Keratinocyte (primary cell): ENCODE results near the gene UGT1A6.

Experiments
- CTCF ChIP-seq, 3 experiments: IDR thresholded peaks in 1 of 3; conservative IDR thresholded peaks in 1 of 3; optimal IDR thresholded peaks in 1 of 3; 2 replicates in 2 of 3; 3 replicates in 1 of 3; pipeline versions ENCODE3 to v1.5.1; 2011; ENCODE audit warnings: low read length in 3 of 3, mild to moderate bottlenecking in 3 of 3, moderate library complexity in 2 of 3, control low read depth in 1 of 3, inconsistent platforms in 1 of 3; ENCODE audit not compliant: insufficient read depth in 2 of 3; ENCODE audit errors: extremely low read depth in 1 of 3
- EZH2 ChIP-seq: IDR thresholded peaks from one replicate; pipeline ENCODE4 v1.6.1; 2012; ENCODE audit warnings: inconsistent platforms, mild to moderate bottlenecking, low read length, moderate library complexity

DNA sequence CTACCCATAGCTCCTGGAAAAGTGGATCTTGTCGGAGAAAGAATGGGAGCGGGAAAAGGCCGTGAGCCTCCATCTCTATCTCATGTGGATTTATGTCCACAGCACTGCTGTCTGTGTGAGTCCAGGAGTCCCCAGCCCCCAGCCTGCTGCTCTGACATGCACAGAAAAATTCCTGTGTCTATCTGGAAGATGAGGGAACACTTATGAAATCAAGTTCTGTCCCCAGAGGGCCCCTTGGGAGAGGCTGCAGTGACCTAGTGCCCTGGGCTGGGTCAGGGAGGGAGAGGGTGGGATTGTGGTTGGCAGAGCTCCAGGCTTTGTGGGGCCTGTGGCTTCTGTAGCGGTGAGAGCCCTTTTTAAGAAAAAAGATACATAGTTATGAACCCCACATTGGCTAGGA is 124.1 kb downstream of the UGT1A6 start:
- no peak for TF ChIP-seq CTCF (optimal IDR thresholded peaks at IDR 0.05 in 1 of 3, IDR thresholded peaks at IDR 0.05 in 1 of 3, conservative IDR thresholded peaks at IDR 0.05 in 1 of 3; ENCODE audit: extremely low read depth in 1 of 3, insufficient read depth in 2 of 3, low read length in 3 of 3)
- no peak for TF ChIP-seq EZH2
